ENCODE data around the gene GRB7. TPM values are rescaled to one million over a fixed set of nuclear protein-coding genes. Genes with fewer than 3 reads are reported as not detected.

Gene GRB7
- total and polyA plus RNA-seq, 10 of the 15 experiments (the other 5 are each of a cell fraction or from before 2014, with no cell fraction given) = 0.05 to 0.34 (median 0.19) TPM; not detected in 4

DNA sequence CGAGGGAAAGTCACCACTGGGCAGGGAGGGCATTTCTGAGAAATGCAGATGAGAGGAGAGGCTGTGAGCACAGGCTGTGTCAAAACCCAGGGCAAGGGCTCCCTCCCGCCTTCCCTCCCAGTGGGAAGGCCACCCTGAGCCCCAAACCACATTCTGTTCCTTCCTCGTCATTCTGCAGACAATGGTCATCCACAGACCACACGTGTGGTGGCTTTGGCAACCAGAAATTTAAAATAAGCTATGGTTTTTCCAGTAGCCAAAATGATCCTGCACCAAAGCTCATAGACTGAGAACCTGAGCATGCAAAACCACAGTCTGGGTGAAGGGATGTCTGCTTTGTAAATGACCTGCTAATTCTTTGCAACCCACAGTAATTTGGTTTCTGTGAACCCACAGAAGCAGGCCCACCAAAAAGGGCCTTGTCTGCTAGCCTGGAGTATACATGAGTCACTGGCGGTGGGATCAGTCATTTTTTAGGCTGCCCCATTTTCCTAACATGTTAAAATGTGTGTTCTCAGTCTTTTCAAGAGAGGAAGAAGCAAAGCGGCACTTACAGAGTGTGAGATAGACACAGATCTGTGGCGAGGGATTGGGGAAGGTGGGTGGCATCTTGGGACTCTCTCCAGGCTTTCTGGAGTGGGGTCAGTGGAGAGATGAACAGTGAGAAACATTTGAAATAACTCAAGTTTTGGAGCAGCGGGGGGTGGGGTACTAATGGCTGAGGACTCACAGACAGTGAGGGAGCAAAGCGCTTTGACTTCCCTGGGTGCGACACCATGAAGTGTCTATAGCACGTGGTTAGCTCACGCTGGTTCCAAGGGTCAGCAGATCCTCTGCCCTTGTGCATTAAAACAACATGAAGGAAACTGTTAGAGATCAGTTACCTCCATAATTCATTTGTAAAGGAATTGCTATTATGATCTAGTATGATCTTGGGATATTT, 20.5 kb downstream of the GRB7 start (continued):
- TF ChIP-seq ZNF687 (IDR thresholded peaks at IDR 0.05) (0 out of 2 replicates have a peak, but pooled peaks have one; percentile 39), SMAD5 (IDR thresholded peaks at IDR 0.05; ENCODE audit: low read depth) (peak; percentile 38; the same call in 1 of the 2 replicates), PML (IDR thresholded peaks at IDR 0.05; ENCODE audit: low read length) (peak; percentile 80; the same call in 1 of the 2 replicates), SMARCA5 (IDR thresholded peaks at IDR 0.05) (peak; percentile 7; the same call in 1 of the 2 replicates), TCF12 (IDR thresholded peaks at IDR 0.05; ENCODE audit: low read depth, low read length) (no peak; the same call in 1 of the 2 replicates), RAD21 (IDR thresholded peaks at IDR 0.05; ENCODE audit: insufficient read depth, low read depth, low read length) (0 out of 2 replicates have a peak, but pooled peaks have one; percentile 3), SMC3 (IDR thresholded peaks at IDR 0.05; ENCODE audit: borderline replicate concordance, low read length) (no peak), MLLT1 (IDR thresholded peaks at IDR 0.05) (peak; percentile 89), ZNF207 (IDR thresholded peaks at IDR 0.05; ENCODE audit: borderline replicate concordance) (peak; percentile 18; the same call in 1 of the 2 replicates), ATF2 (IDR thresholded peaks at IDR 0.05; ENCODE audit: low read length) (peak; percentile 89), SREBF2 (IDR thresholded peaks at IDR 0.05; ENCODE audit: low read length) (no peak), WRNIP1 (IDR thresholded peaks at IDR 0.05; ENCODE audit: borderline replicate concordance, low read depth, low read length) (no peak), ZNF384 (IDR thresholded peaks at IDR 0.05; ENCODE audit: borderline replicate concordance, low read depth, low read length) (no peak), MEF2A (IDR thresholded peaks at IDR 0.05; ENCODE audit: insufficient read depth, low read depth, low read length) (peak; percentile 56; the same call in 1 of the 2 replicates), CTCF (IDR thresholded peaks at IDR 0.05 in 2 of 3, conservative IDR thresholded peaks at IDR 0.05 in 1 of 3; ENCODE audit: control insufficient read depth in 2 of 3, extremely low read depth in 1 of 3, insufficient read depth in 1 of 3, low read depth in 3 of 3, low read length in 3 of 3) (no peak), EP300 (IDR thresholded peaks at IDR 0.05; ENCODE audit: borderline replicate concordance in 1 of 2, control insufficient read depth in 1 of 2, low read depth in 2 of 2, low read length in 2 of 2) (peak; percentile 69 to 83), NFIC (IDR thresholded peaks at IDR 0.05; ENCODE audit: low read depth, low read length) (peak; percentile 92), RB1 (IDR thresholded peaks at IDR 0.05; ENCODE audit: borderline replicate concordance) (no peak)
